ENCODE results near the gene RANBP10. TPM values are rescaled to one million over a fixed set of nuclear protein-coding genes. Genes with fewer than 3 reads are reported as not detected.

RANBP10 gene
- total RNA-seq (2014; rRNA removed; shearing (Covaris generic)), result 6.7 and 12.3 TPM in 2 replicates
- total RNA-seq (2022), result 20.0 and 21.4 TPM in 2 replicates
- Bru-seq, nascent RNA, result percentile 65 among the genes with signal in this experiment
- BruChase-seq, experiment 1, labeled RNA remaining after a 6-hour chase, result percentile 77 among the genes with signal in this experiment
- BruChase-seq, experiment 2, labeled RNA remaining after a 2-hour chase, result percentile 70 among the genes with signal in this experiment
- long read RNA-seq, full-length matches to known transcripts, result 19 of 42 reads
- long read RNA-seq, partial matches to known transcripts, result 8 of 42 reads
- long read RNA-seq, other reads (novel, unspliced or antisense), result 15 of 42 reads

DNA sequence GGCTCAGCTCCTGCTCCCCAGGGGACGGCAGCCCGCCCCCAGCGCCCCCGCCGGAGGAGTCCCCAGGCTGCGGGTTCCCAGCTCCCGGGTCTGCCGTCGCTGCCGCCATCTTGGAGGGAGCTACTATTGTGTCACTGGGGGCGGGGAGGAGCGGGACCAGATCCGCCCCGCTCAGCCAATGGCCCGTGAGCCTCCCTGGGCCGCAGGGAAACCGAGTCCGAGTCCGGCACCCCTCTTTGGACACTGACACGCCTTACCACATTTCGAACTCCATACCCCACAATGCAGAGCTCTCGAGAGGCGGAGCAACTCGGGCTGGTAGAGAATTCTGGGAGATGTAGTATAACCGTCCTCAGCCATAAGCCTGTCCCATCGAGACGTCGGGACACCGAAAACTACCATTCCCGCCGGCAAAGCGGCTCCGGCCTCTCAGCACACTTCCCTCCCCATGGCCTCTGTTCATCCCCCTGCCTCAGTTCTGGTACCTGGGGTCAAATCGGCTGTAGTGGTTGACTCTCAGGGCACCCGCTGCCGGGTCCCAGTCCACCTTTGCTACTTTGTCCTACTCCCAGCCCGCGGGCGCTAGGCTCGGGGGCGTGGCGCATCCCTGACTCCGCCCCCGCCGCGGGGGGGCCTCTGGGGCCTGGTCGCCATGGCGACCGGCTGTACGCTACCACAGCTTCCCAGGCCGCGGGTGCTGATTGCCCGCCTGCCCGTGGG lies at the start of gene RANBP10, which contains the start of gene TSNAXIP1:
RANBP10 (minus strand) TSS at position 133 of the 720 bp plus-strand sequence; CDS start at position 109, 24 bp downstream.
TSNAXIP1 (plus strand) TSS at position 462 of the 720 bp plus-strand sequence. CDS start 261 bp downstream, outside the sequence.
- peaks cover 43% of the 10 kb centered on the region for H3K4me1 ChIP-seq (ENCODE audit: insufficient read depth, low read length, poor library complexity, severe bottlenecking)
- no TSS peak for BruUV-seq (replicated peaks)
- POLR2A ChIA-PET, result interaction anchor here (0.5 to 1.7 kb wide), 12 partner anchors 9 to 457 kb away, joined by 3 to 7 read pairs (median 3); partner anchors contain the start of genes GFOD2 and NUTF2

DNA sequence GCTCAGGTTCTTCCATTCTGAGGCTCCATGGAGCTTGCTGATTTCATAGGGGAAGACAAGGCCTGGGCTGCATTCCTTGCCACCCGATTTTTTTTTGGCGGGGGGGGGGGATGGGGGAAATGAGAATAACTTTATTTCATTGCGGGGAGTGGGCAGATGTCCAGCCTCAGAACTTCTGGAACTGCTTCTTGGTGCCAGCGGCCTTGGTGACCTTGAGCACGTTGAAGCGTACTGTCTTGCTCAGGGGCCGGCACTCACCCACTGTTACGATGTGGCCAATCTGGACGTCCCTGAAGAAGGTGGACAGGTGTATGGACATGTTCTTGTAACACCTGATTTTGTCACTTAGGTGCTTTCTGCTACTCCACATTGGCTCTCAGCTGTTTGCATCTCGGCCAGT lies 49.4 kb upstream of the RANBP10 start:
- H3K4me3 ChIP-seq (ENCODE audit: low read depth, low read length, poor library complexity, severe bottlenecking), result no peak overlapping the region
- no peak overlapping the region for H3K27ac ChIP-seq (ENCODE audit: low read depth, low read length, poor library complexity, severe bottlenecking)
- H3K4me1 ChIP-seq (ENCODE audit: insufficient read depth, low read length, poor library complexity, severe bottlenecking), result no peaks in the 10 kb centered on the region
- H2AFZ ChIP-seq (ENCODE audit: low read length), result no peak overlapping the region
- no peaks in the 10 kb centered on the region; the same call in 1 of the 2 replicates for H4K20me1 ChIP-seq (ENCODE audit: insufficient read depth, low read length)
- ChIA-PET CTCF (ENCODE audit: unreplicated experiment) (no interaction called here), POLR2A (interaction anchor here (0.6 kb wide), 3 partner anchors 14 to 128 kb away, joined by 3 to 11 read pairs (median 8); no protein-coding TSS in a partner anchor)
- TF ChIP-seq, protein P1, sequence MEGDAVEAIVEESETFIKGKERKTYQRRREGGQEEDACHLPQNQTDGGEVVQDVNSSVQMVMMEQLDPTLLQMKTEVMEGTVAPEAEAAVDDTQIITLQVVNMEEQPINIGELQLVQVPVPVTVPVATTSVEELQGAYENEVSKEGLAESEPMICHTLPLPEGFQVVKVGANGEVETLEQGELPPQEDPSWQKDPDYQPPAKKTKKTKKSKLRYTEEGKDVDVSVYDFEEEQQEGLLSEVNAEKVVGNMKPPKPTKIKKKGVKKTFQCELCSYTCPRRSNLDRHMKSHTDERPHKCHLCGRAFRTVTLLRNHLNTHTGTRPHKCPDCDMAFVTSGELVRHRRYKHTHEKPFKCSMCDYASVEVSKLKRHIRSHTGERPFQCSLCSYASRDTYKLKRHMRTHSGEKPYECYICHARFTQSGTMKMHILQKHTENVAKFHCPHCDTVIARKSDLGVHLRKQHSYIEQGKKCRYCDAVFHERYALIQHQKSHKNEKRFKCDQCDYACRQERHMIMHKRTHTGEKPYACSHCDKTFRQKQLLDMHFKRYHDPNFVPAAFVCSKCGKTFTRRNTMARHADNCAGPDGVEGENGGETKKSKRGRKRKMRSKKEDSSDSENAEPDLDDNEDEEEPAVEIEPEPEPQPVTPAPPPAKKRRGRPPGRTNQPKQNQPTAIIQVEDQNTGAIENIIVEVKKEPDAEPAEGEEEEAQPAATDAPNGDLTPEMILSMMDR (conservative IDR thresholded peaks at IDR 0.05; ENCODE audit: low read length), result no peak
- TF ChIP-seq EZH2phosphoT487 (IDR thresholded peaks at IDR 0.05; ENCODE audit: borderline replicate concordance, low read depth, low read length), result no peak
- H3K9me2 ChIP-seq (ENCODE audit: insufficient read depth, low read length), result no peaks in the 10 kb centered on the region
- no peak for DNase-seq (ENCODE audit: low spot score)
- peaks cover 71% of the 10 kb centered on the region for H3K36me3 ChIP-seq (ENCODE audit: insufficient read depth, low read length)
- H3K9me3 ChIP-seq (ENCODE audit: low read length), result no peaks in the 10 kb centered on the region
- no TSS peak for BruUV-seq (replicated peaks)
- no peak overlapping the region for H3K4me2 ChIP-seq (ENCODE audit: low read length)
- H3K79me2 ChIP-seq (ENCODE audit: insufficient read depth, low read depth, low read length), result peaks cover 97% of the 10 kb centered on the region
- intact Hi-C loops (cut with micrococcal nuclease; ENCODE audit: unreplicated experiment), result no loop called here

More for the DNA sequence above, at the start of gene RANBP10, which contains the start of gene TSNAXIP1:
- Histone ChIP-seq H3K79me2 (ENCODE audit: insufficient read depth, low read depth, low read length) (peaks cover 39% of the 10 kb centered on the region), H3K4me3 (ENCODE audit: low read depth, low read length, poor library complexity, severe bottlenecking) (peak within 1 kb of the TSS; percentile 80), H3K36me3 (ENCODE audit: insufficient read depth, low read length) (peaks cover 29% of the 10 kb centered on the region), H3K9me3 (ENCODE audit: low read length) (no peaks in the 10 kb centered on the region), H4K20me1 (ENCODE audit: insufficient read depth, low read length) (no peaks in the 10 kb centered on the region), H3K4me2 (ENCODE audit: low read length) (peak within 1 kb of the TSS; percentile 84), H2AFZ (ENCODE audit: low read length) (peak within 1 kb of the TSS; percentile 61), H3K9me2 (ENCODE audit: insufficient read depth, low read length) (no peaks in the 10 kb centered on the region), H3K27ac (ENCODE audit: low read depth, low read length, poor library complexity, severe bottlenecking) (peak within 1 kb of the TSS; percentile 36)
- peak; percentile 99 for DNase-seq (ENCODE audit: low spot score)
- CTCF ChIA-PET (ENCODE audit: unreplicated experiment), result no interaction called here
- intact Hi-C loops (cut with micrococcal nuclease; ENCODE audit: unreplicated experiment), result loop anchor here (10.0 kb wide), 1 partner anchor 262 kb away; no protein-coding TSS in a partner anchor
- TF ChIP-seq, protein P1 (conservative IDR thresholded peaks at IDR 0.05; ENCODE audit: low read length), result no peak
- no peak for TF ChIP-seq EZH2phosphoT487 (IDR thresholded peaks at IDR 0.05; ENCODE audit: borderline replicate concordance, low read depth, low read length)
